ENCODE measurements around the gene LMNB1. TPM values are rescaled to one million over a fixed set of nuclear protein-coding genes. Genes with fewer than 3 reads are reported as not detected.

LMNB1 gene
- polyA plus RNA-seq, 1 experiment: 12.0 TPM

DNA sequence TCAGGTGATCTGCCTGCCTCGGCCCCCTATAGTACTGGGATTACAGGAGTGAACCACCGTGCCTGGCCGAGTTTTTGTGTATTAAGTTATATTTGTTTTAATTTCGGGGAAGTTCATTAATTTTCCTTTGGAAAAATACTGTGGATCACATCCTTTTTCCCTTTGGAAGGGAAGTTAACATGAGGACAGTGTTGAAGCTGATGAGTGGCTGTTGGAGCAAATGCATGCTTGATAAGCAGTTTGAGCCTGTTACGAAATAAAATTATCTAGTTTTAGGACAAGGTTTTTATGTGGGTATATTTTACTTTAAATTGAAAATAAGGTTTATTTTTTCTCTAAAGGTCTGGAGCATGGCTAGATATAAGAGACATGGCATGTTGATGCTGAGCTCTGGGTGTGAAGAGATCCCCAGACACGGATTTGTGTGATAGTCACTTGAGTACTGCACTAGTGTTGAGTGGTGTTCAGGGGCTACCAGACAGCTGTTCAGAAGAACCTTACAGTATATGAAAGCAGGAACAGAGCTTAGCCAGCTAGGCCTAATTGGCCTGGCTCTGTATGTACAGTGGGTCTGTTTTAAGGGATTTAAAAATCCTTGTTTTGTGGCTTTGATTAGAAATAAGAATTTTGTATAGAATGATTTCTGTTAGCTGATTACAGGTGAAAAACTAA is 17.4 kb downstream of the LMNB1 start:
- Histone ChIP-seq H3K36me3 (ENCODE audit: control insufficient read depth, insufficient read depth, low read length) (no peaks in the 10 kb centered on the region), H3K27me3 (ENCODE audit: control insufficient read depth, insufficient read depth, low read length) (no peaks in the 10 kb centered on the region), H3K4me3 (ENCODE audit: low read depth, low read length) (no peak overlapping the region)
- TF ChIP-seq, protein P1, sequence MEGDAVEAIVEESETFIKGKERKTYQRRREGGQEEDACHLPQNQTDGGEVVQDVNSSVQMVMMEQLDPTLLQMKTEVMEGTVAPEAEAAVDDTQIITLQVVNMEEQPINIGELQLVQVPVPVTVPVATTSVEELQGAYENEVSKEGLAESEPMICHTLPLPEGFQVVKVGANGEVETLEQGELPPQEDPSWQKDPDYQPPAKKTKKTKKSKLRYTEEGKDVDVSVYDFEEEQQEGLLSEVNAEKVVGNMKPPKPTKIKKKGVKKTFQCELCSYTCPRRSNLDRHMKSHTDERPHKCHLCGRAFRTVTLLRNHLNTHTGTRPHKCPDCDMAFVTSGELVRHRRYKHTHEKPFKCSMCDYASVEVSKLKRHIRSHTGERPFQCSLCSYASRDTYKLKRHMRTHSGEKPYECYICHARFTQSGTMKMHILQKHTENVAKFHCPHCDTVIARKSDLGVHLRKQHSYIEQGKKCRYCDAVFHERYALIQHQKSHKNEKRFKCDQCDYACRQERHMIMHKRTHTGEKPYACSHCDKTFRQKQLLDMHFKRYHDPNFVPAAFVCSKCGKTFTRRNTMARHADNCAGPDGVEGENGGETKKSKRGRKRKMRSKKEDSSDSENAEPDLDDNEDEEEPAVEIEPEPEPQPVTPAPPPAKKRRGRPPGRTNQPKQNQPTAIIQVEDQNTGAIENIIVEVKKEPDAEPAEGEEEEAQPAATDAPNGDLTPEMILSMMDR (IDR thresholded peaks at IDR 0.05; ENCODE audit: insufficient read depth, low read depth, low read length): no peak
- ChIA-PET CTCF (interaction anchor here (0.6 to 2.6 kb wide), 6 partner anchors 11 to 338 kb away, joined by 3 to 14 read pairs (median 5); no protein-coding TSS in a partner anchor), POLR2A (interaction anchor here (0.6 kb wide), 2 partner anchors 20 to 373 kb away, joined by 3 to 7 read pairs; no protein-coding TSS in a partner anchor)
- no peak for DNase-seq (ENCODE audit: low read depth)

DNA sequence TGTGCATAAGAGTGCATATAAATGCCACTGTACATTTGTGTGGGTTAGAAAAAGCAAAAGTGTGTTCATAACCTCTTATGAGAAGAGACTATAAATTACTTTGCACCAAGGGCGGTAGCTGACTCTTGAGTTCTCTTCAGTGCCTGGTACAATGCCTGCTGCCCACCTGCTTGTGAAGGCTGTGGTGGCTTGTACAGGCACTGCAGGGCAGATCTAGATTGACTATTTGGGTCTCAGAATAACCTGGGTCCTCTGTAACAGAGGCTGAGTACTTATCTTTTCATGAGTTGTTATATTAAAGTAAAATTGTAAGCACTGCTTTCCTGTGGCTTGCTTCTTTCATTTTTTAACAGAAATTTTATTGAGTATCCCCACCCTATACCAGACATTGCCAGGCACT is 22.8 kb downstream of the LMNB1 start:
- ChIA-PET CTCF (interaction anchor here (0.7 to 5.4 kb wide), 5 partner anchors 9 to 123 kb away, joined by 3 to 66 read pairs (median 8); no protein-coding TSS in a partner anchor), POLR2A (no interaction called here)
- no peak for DNase-seq (ENCODE audit: low read depth)

DNA sequence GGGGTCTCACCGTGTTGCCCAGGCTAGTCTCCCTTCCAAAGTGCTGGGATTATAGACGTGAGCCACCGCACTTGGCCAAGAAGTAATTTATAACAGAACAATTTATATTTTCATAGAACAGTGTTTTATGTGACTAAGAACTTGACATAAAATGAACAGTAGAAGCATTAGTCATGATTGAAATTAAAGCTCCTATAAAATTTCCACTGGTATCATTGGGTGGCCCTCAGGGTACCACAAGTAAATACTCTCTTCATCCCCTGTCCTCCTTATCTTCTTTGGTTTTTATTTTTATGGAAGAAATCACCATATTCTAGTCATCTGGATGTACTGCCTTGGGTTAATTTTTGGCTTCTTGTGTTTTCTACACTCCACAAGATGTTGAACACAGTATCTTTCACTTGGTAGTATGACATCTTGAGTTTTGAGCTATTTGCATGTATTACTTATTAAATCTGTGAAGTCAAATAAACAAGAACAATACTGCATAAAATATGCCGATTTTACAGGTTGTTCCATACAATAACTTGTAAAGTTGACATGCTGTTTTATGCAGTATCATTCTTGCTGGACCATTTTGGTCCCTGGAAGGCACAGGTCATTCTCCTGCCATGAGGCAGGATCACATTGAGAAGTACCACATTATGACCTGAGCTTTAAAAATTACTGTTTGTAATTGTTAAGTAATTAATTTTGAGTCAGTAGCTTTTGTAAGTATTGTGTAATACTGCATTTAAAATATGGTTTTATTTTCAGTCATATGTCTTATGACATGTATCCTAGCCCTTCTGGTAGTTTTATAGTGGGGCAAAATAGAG is 24.4 kb downstream of the LMNB1 start:
- H3K27me3 ChIP-seq (ENCODE audit: control insufficient read depth, insufficient read depth, low read length): no peaks in the 10 kb centered on the region
- TF ChIP-seq, protein P1 (IDR thresholded peaks at IDR 0.05; ENCODE audit: insufficient read depth, low read depth, low read length): no peak
- H3K4me3 ChIP-seq (ENCODE audit: low read depth, low read length): no peak overlapping the region
- no peak for DNase-seq (ENCODE audit: low read depth)
- CTCF ChIA-PET: interaction anchor here (0.7 to 5.4 kb wide), 20 partner anchors 9 to 463 kb away, joined by 3 to 66 read pairs (median 6); partner anchors contain the start of genes LMNB1 and PHAX
- no peaks in the 10 kb centered on the region for H3K36me3 ChIP-seq (ENCODE audit: control insufficient read depth, insufficient read depth, low read length)
- POLR2A ChIA-PET: interaction anchor here (0.6 kb wide), 2 partner anchors 23 to 143 kb away, joined by 3 read pairs; no protein-coding TSS in a partner anchor

More for the DNA sequence above, 22.8 kb downstream of the LMNB1 start:
- Histone ChIP-seq H3K36me3 (ENCODE audit: control insufficient read depth, insufficient read depth, low read length) (no peaks in the 10 kb centered on the region), H3K4me3 (ENCODE audit: low read depth, low read length) (no peak overlapping the region), H3K27me3 (ENCODE audit: control insufficient read depth, insufficient read depth, low read length) (no peaks in the 10 kb centered on the region)
- TF ChIP-seq, protein P1 (IDR thresholded peaks at IDR 0.05; ENCODE audit: insufficient read depth, low read depth, low read length): no peak

DNA sequence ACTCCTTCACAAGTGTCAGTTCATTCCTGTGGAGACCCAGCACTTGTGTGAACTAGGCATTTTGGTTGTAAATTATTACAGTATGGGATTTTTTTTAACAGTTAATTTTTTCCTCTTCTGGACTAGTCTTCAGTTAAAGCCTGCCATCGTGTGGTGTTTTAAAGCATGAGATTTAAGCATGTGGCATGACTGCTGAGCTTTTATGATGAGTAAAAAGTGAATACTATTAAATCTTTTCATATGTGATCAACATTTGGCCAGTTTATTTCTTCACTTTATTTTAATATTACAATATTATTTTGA is 25.0 kb downstream of the LMNB1 start:
- POLR2A ChIA-PET: interaction anchor here (0.5 to 0.6 kb wide), 2 partner anchors 143 to 150 kb away, joined by 3 read pairs; no protein-coding TSS in a partner anchor
- no peak for DNase-seq (ENCODE audit: low read depth)
- CTCF ChIA-PET: interaction anchor here (0.7 to 5.4 kb wide), 20 partner anchors 9 to 464 kb away, joined by 3 to 66 read pairs (median 6); partner anchors contain the start of genes LMNB1 and PHAX

More for the DNA sequence above, 25.0 kb downstream of the LMNB1 start:
- TF ChIP-seq, protein P1 (IDR thresholded peaks at IDR 0.05; ENCODE audit: insufficient read depth, low read depth, low read length): peak; percentile 57
- Histone ChIP-seq H3K4me3 (ENCODE audit: low read depth, low read length) (no peak overlapping the region), H3K36me3 (ENCODE audit: control insufficient read depth, insufficient read depth, low read length) (no peaks in the 10 kb centered on the region), H3K27me3 (ENCODE audit: control insufficient read depth, insufficient read depth, low read length) (no peaks in the 10 kb centered on the region)
